Measurements from ENCODE around the gene SUN2. TPM values are rescaled to one million over a fixed set of nuclear protein-coding genes. Genes with fewer than 3 reads are reported as not detected.

The SUN2 gene
- total RNA-seq, 1 donor from 2014 or later, result 148 TPM

- no peak for DNase-seq (ENCODE audit: extremely low spot score, unreplicated experiment)
Observed at GRCh38 chr22:38697425-38698089, 58.2 kb downstream of the SUN2 start.

GRCh38 chr22:38696606-38697424 lies 59.0 kb downstream of the SUN2 start:
- Mint-ChIP-seq H3K27me3 (ENCODE audit: unreplicated experiment) (no peaks in the 10 kb centered on the region), H3K9me3 (ENCODE audit: unreplicated experiment) (no peaks in the 10 kb centered on the region), H3K36me3 (ENCODE audit: unreplicated experiment) (peaks cover 18% of the 10 kb centered on the region), H3K27ac (ENCODE audit: unreplicated experiment) (peak overlapping the region; percentile 94), H3K4me3 (ENCODE audit: unreplicated experiment) (peak overlapping the region; percentile 91), H3K4me1 (ENCODE audit: unreplicated experiment) (peaks cover 57% of the 10 kb centered on the region)
- no peak for TF ChIP-seq CTCF (IDR thresholded peaks at IDR 0.05)
- no peak for DNase-seq (ENCODE audit: extremely low spot score, unreplicated experiment)

More at GRCh38 chr22:38697425-38698089, 58.2 kb downstream of the SUN2 start:
- peak overlapping the region; percentile 94 for H3K27ac Mint-ChIP-seq (ENCODE audit: unreplicated experiment)
- no peaks in the 10 kb centered on the region for H3K9me3 Mint-ChIP-seq (ENCODE audit: unreplicated experiment)
- no peaks in the 10 kb centered on the region for H3K27me3 Mint-ChIP-seq (ENCODE audit: unreplicated experiment)
- TF ChIP-seq CTCF (IDR thresholded peaks at IDR 0.05), result no peak
- H3K4me1 Mint-ChIP-seq (ENCODE audit: unreplicated experiment), result peaks cover 55% of the 10 kb centered on the region
- peak overlapping the region; percentile 91 for H3K4me3 Mint-ChIP-seq (ENCODE audit: unreplicated experiment)
- peaks cover 13% of the 10 kb centered on the region for H3K36me3 Mint-ChIP-seq (ENCODE audit: unreplicated experiment)

- no peak for TF ChIP-seq CTCF (IDR thresholded peaks at IDR 0.05)
- Mint-ChIP-seq H3K27me3 (ENCODE audit: unreplicated experiment) (no peaks in the 10 kb centered on the region), H3K9me3 (ENCODE audit: unreplicated experiment) (no peaks in the 10 kb centered on the region), H3K4me1 (ENCODE audit: unreplicated experiment) (peaks cover 59% of the 10 kb centered on the region), H3K4me3 (ENCODE audit: unreplicated experiment) (no peak overlapping the region), H3K27ac (ENCODE audit: unreplicated experiment) (peak overlapping the region; percentile 57), H3K36me3 (ENCODE audit: unreplicated experiment) (peaks cover 25% of the 10 kb centered on the region)
- DNase-seq (ENCODE audit: extremely low spot score, unreplicated experiment), result no peak
Observed at GRCh38 chr22:38694940-38695339, 60.9 kb downstream of the SUN2 start.

- no peak overlapping the region for H3K4me3 Mint-ChIP-seq (ENCODE audit: unreplicated experiment)
- no peaks in the 10 kb centered on the region for H3K9me3 Mint-ChIP-seq (ENCODE audit: unreplicated experiment)
- peaks cover 51% of the 10 kb centered on the region for H3K4me1 Mint-ChIP-seq (ENCODE audit: unreplicated experiment)
- H3K36me3 Mint-ChIP-seq (ENCODE audit: unreplicated experiment), result peaks cover 33% of the 10 kb centered on the region
- H3K27ac Mint-ChIP-seq (ENCODE audit: unreplicated experiment), result no peak overlapping the region
- H3K27me3 Mint-ChIP-seq (ENCODE audit: unreplicated experiment), result no peaks in the 10 kb centered on the region
- no peak for DNase-seq (ENCODE audit: extremely low spot score, unreplicated experiment)
- no peak for TF ChIP-seq CTCF (IDR thresholded peaks at IDR 0.05)
Observed at GRCh38 chr22:38694049-38694448, 61.7 kb downstream of the SUN2 start.

GRCh38 chr22:38689651-38690050 lies 66.1 kb downstream of the SUN2 start:
- no peaks in the 10 kb centered on the region for H3K27me3 Mint-ChIP-seq (ENCODE audit: unreplicated experiment)
- no peak overlapping the region for H3K27ac Mint-ChIP-seq (ENCODE audit: unreplicated experiment)
- H3K9me3 Mint-ChIP-seq (ENCODE audit: unreplicated experiment), result no peaks in the 10 kb centered on the region
- no peak for DNase-seq (ENCODE audit: extremely low spot score, unreplicated experiment)
- H3K36me3 Mint-ChIP-seq (ENCODE audit: unreplicated experiment), result peaks cover 47% of the 10 kb centered on the region
- H3K4me1 Mint-ChIP-seq (ENCODE audit: unreplicated experiment), result peaks cover 15% of the 10 kb centered on the region
- H3K4me3 Mint-ChIP-seq (ENCODE audit: unreplicated experiment), result no peak overlapping the region
- TF ChIP-seq CTCF (IDR thresholded peaks at IDR 0.05), result no peak

Data from osteocyte (in vitro differentiated cells).